ENCODE results near the gene SLC13A4.

Gene SLC13A4

DNA sequence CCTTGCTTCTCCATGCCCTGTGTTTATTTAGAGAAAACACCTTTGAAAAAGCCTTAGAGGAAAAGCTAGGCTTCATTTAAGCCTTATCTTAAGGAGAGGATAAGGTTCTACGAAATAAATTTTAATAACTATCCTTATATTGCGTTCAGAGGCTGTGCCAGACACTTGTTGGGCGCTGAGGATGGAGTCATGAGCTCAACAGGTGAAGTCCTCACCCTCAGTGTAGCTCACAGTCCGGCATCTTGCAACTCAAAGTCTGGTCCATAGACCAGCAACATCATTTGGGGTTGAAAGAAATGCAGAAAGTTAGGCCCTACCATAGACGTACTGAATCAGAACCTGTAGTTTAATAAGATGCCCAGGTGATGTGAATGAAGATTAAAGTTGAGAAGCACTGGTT, 69.4 kb downstream of the SLC13A4 start:
- no peak for DNase-seq (ENCODE audit: low read depth in 1 of 2, low spot score in 1 of 2)
- TF ChIP-seq SPI1 (IDR thresholded peaks at IDR 0.05; ENCODE audit: borderline replicate concordance, low read depth) (no peak), POLR2AphosphoS5 (IDR thresholded peaks at IDR 0.05; ENCODE audit: low read depth) (no peak), GABPA (IDR thresholded peaks at IDR 0.05; ENCODE audit: low read depth) (no peak)
- Histone ChIP-seq H3K27me3 (ENCODE audit: insufficient read depth, poor library complexity, severe bottlenecking) (no peaks in the 10 kb centered on the region), H3K27ac (replicated peaks) (no peak overlapping the region), H3K4me3 (replicated peaks; ENCODE audit: insufficient read depth, low read length) (no peak overlapping the region)

DNA sequence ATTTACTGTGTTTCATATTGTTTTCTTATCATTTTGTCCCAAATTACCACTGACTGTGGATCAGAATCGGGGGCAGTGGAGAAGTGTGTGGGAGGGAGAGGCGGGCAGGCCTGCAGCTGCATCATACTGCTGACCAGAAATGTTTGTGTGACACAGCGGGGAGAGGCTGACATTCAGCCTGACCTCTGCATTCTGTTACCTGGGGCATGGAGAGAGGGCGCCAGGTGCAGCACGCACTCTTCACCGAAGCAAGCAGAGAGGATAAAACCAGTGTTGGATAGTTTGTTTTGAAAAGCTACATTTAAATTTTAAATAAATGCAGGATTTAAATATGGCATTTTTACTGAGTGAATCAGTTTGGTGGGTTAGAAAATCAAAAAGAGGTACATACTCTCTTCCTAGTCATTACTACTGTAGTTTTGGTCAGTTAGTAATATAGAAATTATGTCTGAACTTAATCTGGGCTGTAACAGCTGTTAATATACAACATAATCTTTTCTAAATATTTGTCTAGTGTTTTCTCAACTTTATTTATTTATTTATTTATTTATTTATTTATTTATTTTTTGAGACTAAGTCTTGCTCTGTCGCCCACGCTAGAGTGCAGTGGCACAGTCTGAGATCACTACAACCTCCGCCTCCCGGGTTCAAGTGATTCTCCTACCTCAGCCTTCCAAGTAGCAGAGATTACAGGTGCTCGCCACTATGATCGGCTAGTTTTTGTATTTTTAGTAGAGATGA, 74.5 kb downstream of the SLC13A4 start:
- Histone ChIP-seq H3K27ac (replicated peaks) (no peak overlapping the region), H3K27me3 (ENCODE audit: insufficient read depth, poor library complexity, severe bottlenecking) (no peaks in the 10 kb centered on the region), H3K4me3 (replicated peaks; ENCODE audit: insufficient read depth, low read length) (no peak overlapping the region)
- TF ChIP-seq POLR2AphosphoS5 (IDR thresholded peaks at IDR 0.05; ENCODE audit: low read depth) (no peak), GABPA (IDR thresholded peaks at IDR 0.05; ENCODE audit: low read depth) (no peak), SPI1 (IDR thresholded peaks at IDR 0.05; ENCODE audit: borderline replicate concordance, low read depth) (no peak)
- TF ChIP-seq, protein P1, sequence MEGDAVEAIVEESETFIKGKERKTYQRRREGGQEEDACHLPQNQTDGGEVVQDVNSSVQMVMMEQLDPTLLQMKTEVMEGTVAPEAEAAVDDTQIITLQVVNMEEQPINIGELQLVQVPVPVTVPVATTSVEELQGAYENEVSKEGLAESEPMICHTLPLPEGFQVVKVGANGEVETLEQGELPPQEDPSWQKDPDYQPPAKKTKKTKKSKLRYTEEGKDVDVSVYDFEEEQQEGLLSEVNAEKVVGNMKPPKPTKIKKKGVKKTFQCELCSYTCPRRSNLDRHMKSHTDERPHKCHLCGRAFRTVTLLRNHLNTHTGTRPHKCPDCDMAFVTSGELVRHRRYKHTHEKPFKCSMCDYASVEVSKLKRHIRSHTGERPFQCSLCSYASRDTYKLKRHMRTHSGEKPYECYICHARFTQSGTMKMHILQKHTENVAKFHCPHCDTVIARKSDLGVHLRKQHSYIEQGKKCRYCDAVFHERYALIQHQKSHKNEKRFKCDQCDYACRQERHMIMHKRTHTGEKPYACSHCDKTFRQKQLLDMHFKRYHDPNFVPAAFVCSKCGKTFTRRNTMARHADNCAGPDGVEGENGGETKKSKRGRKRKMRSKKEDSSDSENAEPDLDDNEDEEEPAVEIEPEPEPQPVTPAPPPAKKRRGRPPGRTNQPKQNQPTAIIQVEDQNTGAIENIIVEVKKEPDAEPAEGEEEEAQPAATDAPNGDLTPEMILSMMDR (IDR thresholded peaks at IDR 0.05; ENCODE audit: insufficient read depth, low read length) = no peak
- TF ChIP-seq, protein P2, sequence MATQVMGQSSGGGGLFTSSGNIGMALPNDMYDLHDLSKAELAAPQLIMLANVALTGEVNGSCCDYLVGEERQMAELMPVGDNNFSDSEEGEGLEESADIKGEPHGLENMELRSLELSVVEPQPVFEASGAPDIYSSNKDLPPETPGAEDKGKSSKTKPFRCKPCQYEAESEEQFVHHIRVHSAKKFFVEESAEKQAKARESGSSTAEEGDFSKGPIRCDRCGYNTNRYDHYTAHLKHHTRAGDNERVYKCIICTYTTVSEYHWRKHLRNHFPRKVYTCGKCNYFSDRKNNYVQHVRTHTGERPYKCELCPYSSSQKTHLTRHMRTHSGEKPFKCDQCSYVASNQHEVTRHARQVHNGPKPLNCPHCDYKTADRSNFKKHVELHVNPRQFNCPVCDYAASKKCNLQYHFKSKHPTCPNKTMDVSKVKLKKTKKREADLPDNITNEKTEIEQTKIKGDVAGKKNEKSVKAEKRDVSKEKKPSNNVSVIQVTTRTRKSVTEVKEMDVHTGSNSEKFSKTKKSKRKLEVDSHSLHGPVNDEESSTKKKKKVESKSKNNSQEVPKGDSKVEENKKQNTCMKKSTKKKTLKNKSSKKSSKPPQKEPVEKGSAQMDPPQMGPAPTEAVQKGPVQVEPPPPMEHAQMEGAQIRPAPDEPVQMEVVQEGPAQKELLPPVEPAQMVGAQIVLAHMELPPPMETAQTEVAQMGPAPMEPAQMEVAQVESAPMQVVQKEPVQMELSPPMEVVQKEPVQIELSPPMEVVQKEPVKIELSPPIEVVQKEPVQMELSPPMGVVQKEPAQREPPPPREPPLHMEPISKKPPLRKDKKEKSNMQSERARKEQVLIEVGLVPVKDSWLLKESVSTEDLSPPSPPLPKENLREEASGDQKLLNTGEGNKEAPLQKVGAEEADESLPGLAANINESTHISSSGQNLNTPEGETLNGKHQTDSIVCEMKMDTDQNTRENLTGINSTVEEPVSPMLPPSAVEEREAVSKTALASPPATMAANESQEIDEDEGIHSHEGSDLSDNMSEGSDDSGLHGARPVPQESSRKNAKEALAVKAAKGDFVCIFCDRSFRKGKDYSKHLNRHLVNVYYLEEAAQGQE (IDR thresholded peaks at IDR 0.05; ENCODE audit: insufficient replicate concordance, low read depth) = no peak
- DNase-seq (ENCODE audit: low read depth in 1 of 2, low spot score in 1 of 2) = no peak

DNA sequence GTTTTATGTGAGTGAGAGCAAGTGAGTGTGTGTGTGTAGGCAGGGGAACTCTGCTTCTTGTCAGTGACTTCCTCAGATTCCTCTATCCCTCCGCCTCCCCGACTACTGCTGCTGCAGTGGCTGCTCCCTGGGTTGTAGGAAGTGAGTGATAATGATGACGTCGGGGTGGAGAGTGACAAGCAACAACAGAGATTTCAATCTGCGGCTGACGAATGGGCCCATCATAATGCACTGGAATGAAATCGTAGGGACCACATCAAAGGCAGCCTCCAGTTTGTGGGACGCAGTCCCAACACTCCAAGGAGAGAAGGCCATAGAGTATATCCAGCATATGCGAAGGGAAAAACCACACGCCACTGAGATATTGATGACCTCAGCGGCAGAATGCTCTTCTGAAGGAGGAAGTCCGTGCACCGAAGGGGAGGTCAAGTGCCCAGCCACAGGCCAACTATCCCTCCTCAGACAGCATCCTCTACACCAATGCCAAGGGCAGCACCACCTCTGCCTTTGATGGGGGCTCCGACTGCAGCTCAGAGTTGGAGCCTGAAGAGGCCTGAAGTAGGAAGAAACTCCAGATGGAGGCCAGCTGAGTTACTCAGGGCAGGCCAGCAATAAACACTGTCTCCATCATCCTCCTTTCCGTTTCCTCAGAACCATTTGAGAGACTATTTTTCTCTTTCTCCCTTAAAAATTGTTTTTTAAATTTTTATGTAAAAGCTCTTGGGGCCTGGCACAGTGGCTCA, 77.0 kb downstream of the SLC13A4 start:
- no peaks in the 10 kb centered on the region for H3K27me3 ChIP-seq (ENCODE audit: insufficient read depth, poor library complexity, severe bottlenecking)
- H3K27ac ChIP-seq (replicated peaks) = no peak overlapping the region
- DNase-seq (ENCODE audit: low read depth in 1 of 2, low spot score in 1 of 2) = peak in 1 of 2 experiments; percentile 34
- no peak overlapping the region for H3K4me3 ChIP-seq (replicated peaks; ENCODE audit: insufficient read depth, low read length)
- TF ChIP-seq SPI1 (IDR thresholded peaks at IDR 0.05; ENCODE audit: borderline replicate concordance, low read depth) (no peak), POLR2AphosphoS5 (IDR thresholded peaks at IDR 0.05; ENCODE audit: low read depth) (0 out of 2 replicates have a peak, but pooled peaks have one; percentile 31)
- TF ChIP-seq, protein P1 (IDR thresholded peaks at IDR 0.05; ENCODE audit: insufficient read depth, low read length) = no peak
- TF ChIP-seq, protein P2 (IDR thresholded peaks at IDR 0.05; ENCODE audit: insufficient replicate concordance, low read depth) = no peak

DNA sequence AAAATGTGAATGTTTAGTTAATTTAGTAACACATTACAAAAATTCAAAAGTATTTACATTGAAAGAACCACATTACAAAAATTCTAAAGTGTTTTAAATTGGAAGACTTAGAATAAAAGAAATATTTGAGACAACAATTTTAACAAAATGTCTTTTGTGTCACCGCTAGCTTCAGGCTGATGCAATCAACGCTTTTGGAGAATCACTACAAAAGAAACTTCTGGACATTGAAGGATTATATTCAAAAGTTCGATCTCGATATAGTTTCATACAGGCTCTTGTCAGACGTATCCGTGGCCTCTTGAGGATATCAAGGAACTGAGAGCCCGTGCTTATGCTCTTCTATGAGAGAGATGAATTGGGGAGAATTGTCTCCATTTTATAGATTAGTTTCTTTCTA, 79.8 kb downstream of the SLC13A4 start:
- no peak for TF ChIP-seq POLR2AphosphoS5 (IDR thresholded peaks at IDR 0.05; ENCODE audit: low read depth)
- DNase-seq (ENCODE audit: low read depth in 1 of 2, low spot score in 1 of 2) = no peak
- H3K27ac ChIP-seq (replicated peaks) = no peak overlapping the region
- H3K27me3 ChIP-seq (ENCODE audit: insufficient read depth, poor library complexity, severe bottlenecking) = no peaks in the 10 kb centered on the region
- H3K4me3 ChIP-seq (replicated peaks; ENCODE audit: insufficient read depth, low read length) = no peak overlapping the region

All from HL-60 (cell line).